K562 (cell line): ENCODE measurements around the gene PSAP. TPM values are rescaled to one million over a fixed set of nuclear protein-coding genes. Genes with fewer than 3 reads are reported as not detected.

Source experiments
- ATAC-seq: fragments of 200-7000 bp; cut with Tn5 transposase; 3 replicates; pipeline ENCODE4 v1.9.1; 2020; ENCODE audit warnings: moderate library complexity
- BruUV-seq: library from RNA; stranded (reverse); fragments of 400-500 nt; replicated peaks from 2 replicates; lab custom pipeline; 2021; lab: Mats Ljungman, UMichigan
- CTCF ChIA-PET: fragments of 300-600 bp; formaldehyde crosslinking; extraction: SDS; loops from one replicate; lab custom pipeline; 2021; ENCODE audit warnings: low intra/inter-chr PET ratio; lab: Yijun Ruan, JAX
- POLR2A ChIA-PET: fragments of 300-600, 350-650 bp; sonication (Branson Sonifier 250); formaldehyde crosslinking; extraction: SDS; loops from one replicate; lab custom pipeline; 2021; ENCODE audit warnings: antibody characterized with exemption, inconsistent platforms; lab: Yijun Ruan, JAX
- DNase-seq, 4 experiments: peaks; one replicate each; pipeline versions ENCODE4 v3.0.0 to v3.0.0-alpha.2; 2011 to 2018; ENCODE audit warnings: low spot score in 3 of 4, mixed read lengths in 3 of 4; ENCODE audit errors: extremely low read depth in 1 of 4
- FAIRE-seq: peaks from 2 replicates; lab custom pipeline; 2011; peaks lifted over from hg19 to GRCh38; lab: Jason Lieb, UNC
- H2AFZ ChIP-seq: 2 replicates; pipeline ENCODE4 v1.6.0; 2011; ENCODE audit warnings: low read depth, low read length, control low read depth, inconsistent platforms
- H3K27ac ChIP-seq: fragments of 200-600 bp; 3 replicates; pipeline ENCODE4 v1.8.0; 2011; ENCODE audit warnings: low read depth, mild to moderate bottlenecking, control low read depth, inconsistent platforms, low read length, moderate library complexity, mixed read lengths; ENCODE audit errors: extremely low read depth
- H3K27me3 ChIP-seq, 2 experiments: fragments of 300-600 bp in 1 of 2; 2 replicates in 1 of 2; 3 replicates in 1 of 2; pipeline versions ENCODE4 v1.6.0 to v1.8.0; 2011; ENCODE audit warnings: inconsistent platforms in 2 of 2, low read length in 2 of 2, mild to moderate bottlenecking in 1 of 2, mixed read lengths in 1 of 2, moderate library complexity in 1 of 2; ENCODE audit not compliant: control insufficient read depth in 2 of 2, insufficient read depth in 2 of 2
- H3K36me3 ChIP-seq: fragments of 300-600 bp; 3 replicates; pipeline ENCODE4 v1.8.0; 2011; ENCODE audit warnings: mild to moderate bottlenecking, low read length, inconsistent platforms; ENCODE audit not compliant: control insufficient read depth, insufficient read depth
- H3K4me1 ChIP-seq, 2 experiments: fragments of 200-600 bp in 1 of 2; replicated peaks in 1 of 2; 2 replicates in 1 of 2; 3 replicates in 1 of 2; pipeline versions ENCODE4 v1.5.1 to v1.8.0; 2011; ENCODE audit warnings: inconsistent platforms in 2 of 2, low read length in 2 of 2, mild to moderate bottlenecking in 1 of 2, mixed read lengths in 1 of 2, moderate library complexity in 1 of 2; ENCODE audit not compliant: control insufficient read depth in 2 of 2, insufficient read depth in 2 of 2
- H3K4me2 ChIP-seq: 2 replicates; pipeline ENCODE4 v1.6.1; 2011; ENCODE audit warnings: low read length, control low read depth, inconsistent platforms, mixed read lengths; ENCODE audit not compliant: insufficient read depth
- H3K4me3 ChIP-seq: fragments of 200-600 bp; sonication (generic), shearing (Covaris generic); 2 replicates; pipeline ENCODE4 v1.5.1; 2016; ENCODE audit warnings: control low read depth, inconsistent platforms
- H3K79me2 ChIP-seq: fragments of 200-600 bp; 3 replicates; pipeline ENCODE4 v1.8.0; 2011; ENCODE audit warnings: low read length, inconsistent platforms; ENCODE audit not compliant: control insufficient read depth, insufficient read depth
- H3K9ac ChIP-seq, 2 experiments: 2 replicates each; pipeline versions ENCODE4 v1.6.0 to v1.6.1; 2011; ENCODE audit warnings: low read depth in 2 of 2, low read length in 2 of 2, control low read depth in 1 of 2, inconsistent platforms in 1 of 2, mild to moderate bottlenecking in 1 of 2, mixed read lengths in 1 of 2; ENCODE audit not compliant: insufficient read depth in 1 of 2
- H3K9me1 ChIP-seq: one replicate; pipeline ENCODE4 v1.6.0; 2011; ENCODE audit warnings: inconsistent platforms, mild to moderate bottlenecking, low read length, moderate library complexity; ENCODE audit not compliant: control insufficient read depth, insufficient read depth
- H3K9me3 ChIP-seq: replicated peaks from 2 replicates; pipeline ENCODE4 v1.5.1; 2011; ENCODE audit warnings: low read depth, low read length, inconsistent platforms; ENCODE audit not compliant: control insufficient read depth, insufficient read depth
- H4K20me1 ChIP-seq: replicated peaks from 2 replicates; pipeline ENCODE4 v1.6.1; 2011; ENCODE audit warnings: low read length, inconsistent platforms, mixed read lengths; ENCODE audit not compliant: control insufficient read depth, insufficient read depth
- CTCF ChIP-seq, 3 experiments: IDR thresholded peaks in 2 of 3; conservative IDR thresholded peaks in 1 of 3; 2 replicates each; pipeline ENCODE4 v1.5.1; 2011 to 2012; ENCODE audit warnings: low read length in 3 of 3, mild to moderate bottlenecking in 3 of 3, control low read depth in 2 of 3, improper control_type of control experiment in 1 of 3, inconsistent platforms in 1 of 3, low read depth in 1 of 3, mixed read lengths in 1 of 3, moderate library complexity in 1 of 3; ENCODE audit not compliant: insufficient read depth in 2 of 3
- E2F1 ChIP-seq: sonication (generic); formaldehyde crosslinking; IDR thresholded peaks from 2 replicates; pipeline ENCODE4 v1.8.1; 2023; ENCODE audit warnings: mild to moderate bottlenecking, missing genetic modification reagents, moderate library complexity
- E2F4 ChIP-seq: sonication (generic); formaldehyde crosslinking; IDR thresholded peaks from 2 replicates; pipeline ENCODE4 v1.8.0; 2022; ENCODE audit warnings: mild to moderate bottlenecking, low read depth, missing genetic modification reagents
- LEF1 ChIP-seq: fragments of 450-650 bp; IDR thresholded peaks from 2 replicates; pipeline ENCODE4 v1.6.1; 2016; ENCODE audit warnings: mild to moderate bottlenecking
- POLR2A ChIP-seq: fragments of 450-650 bp; conservative IDR thresholded peaks from 2 replicates; pipeline ENCODE4 v1.6.1; 2016
- PPARD ChIP-seq: fragments of 250-450 bp; sonication (Bioruptor Pico); IDR thresholded peaks from 2 replicates; pipeline ENCODE4 v1.8.0; 2022; ENCODE audit warnings: inconsistent platforms, mild to moderate bottlenecking, moderate library complexity
- THRA ChIP-seq: fragments of 450-650 bp; IDR thresholded peaks from 2 replicates; pipeline ENCODE4 v1.6.1; 2017; ENCODE audit warnings: mild to moderate bottlenecking, moderate library complexity
- WGBS: fragments of 100-300 bp; shearing (Covaris generic); methylation state at CpG from one replicate; pipeline ENCODE4 v1.1.6; 2016; ENCODE audit warnings: low coverage, mixed read lengths; ENCODE audit not compliant: insufficient coverage; ENCODE audit errors: missing lambda C conversion rate; 5-methylcytosine and 5-hydroxymethylcytosine counted together
- in situ Hi-C: fragments of 300-500 bp; cut with MboI; formaldehyde crosslinking; loops from 4 replicates; pipeline ENCODE4 v1.15.0; 2018; ENCODE audit warnings: inconsistent platforms, mixed read lengths
- intact Hi-C: fragments of 100-400 bp; cut with micrococcal nuclease; formaldehyde crosslinking; loops from 2 replicates; pipeline ENCODE4 v1.14.2; 2022
- polyA plus RNA-seq, 8 experiments: library from polyadenylated mRNA; depleted of rRNA in 4 of 8; stranded (reverse) in 5 of 8; unstranded in 3 of 8; fragments of >200 nt; fragmentation: Nextera tagmentation in 2 of 8; fragmentation: Illumina TruSeq in 1 of 8; extraction: Ambion mirVana in 2 of 8; extraction: Trizol in 1 of 8; gene quantifications; 2 replicates each; pipeline versions ENCODE4 v1.2.1 to v1.2.3, GENCODE V29; 2011 to 2014; ENCODE audit warnings: inconsistent platforms in 1 of 8, missing spikeins in 1 of 8
- total RNA-seq, 7 experiments: library from RNA; depleted of rRNA in 6 of 7; stranded (reverse); fragments of >200 nt in 6 of 7; fragmentation: Illumina TruSeq in 2 of 7; extraction: Trizol in 2 of 7; gene quantifications; 2 replicates each; pipeline versions ENCODE4 v1.2.1 to v1.2.3, GENCODE V29; 2011 to 2021; ENCODE audit warnings: low replicate concordance in 1 of 7

Gene PSAP
- total and polyA plus RNA-seq, 9 of the 15 experiments (the other 6 are each of a cell fraction or from before 2014, with no cell fraction given), result 245 to 700 (median 429) TPM

GRCh38 chr10:71825217-71825616 is 25.8 kb downstream of the PSAP start (continued):
- TF ChIP-seq CTCF (IDR thresholded peaks at IDR 0.05 in 2 of 3, conservative IDR thresholded peaks at IDR 0.05 in 1 of 3; ENCODE audit: insufficient read depth in 2 of 3, low read depth in 1 of 3, low read length in 3 of 3) (peak; percentile 19 to 45 (median 39); a peak in 3 of 6 replicates), PPARD (CRISPR knock-in tag) (no peak)
- TF ChIP-seq, all 486 proteins: peak for 5

- TF ChIP-seq THRA (no peak), E2F1 (CRISPR knock-in tag) (no peak), E2F4 (CRISPR knock-in tag) (no peak), LEF1 (no peak), POLR2A (no peak)
- no peak overlapping the region for H2AFZ ChIP-seq
- H3K4me3 ChIP-seq, result no peak overlapping the region
- WGBS, result 96% methylated on average over 3 of the region's 3 CpGs
- H4K20me1 ChIP-seq, result peaks cover 8% of the 10 kb centered on the region; the same call in 1 of the 2 replicates
- H3K36me3 ChIP-seq, result peaks cover 96% of the 10 kb centered on the region
- no peaks in the 10 kb centered on the region for H3K4me1 ChIP-seq
- POLR2A ChIA-PET, result interaction anchor here (0.9 to 4.2 kb wide), 4 partner anchors 10 to 57 kb away, joined by 3 to 31 read pairs (median 6); partner anchors contain the start of gene PSAP
- intact Hi-C loops, result no loop called here
- no peak for ATAC-seq
- in situ Hi-C loops, result no loop called here
- CTCF ChIA-PET, result interaction anchor here (0.8 kb wide), 1 partner anchor 71 kb away, joined by 3 read pairs; no protein-coding TSS in a partner anchor
- H3K79me2 ChIP-seq, result no peaks in the 10 kb centered on the region
- DNase-seq, result no peak
- TSS peak; percentile 12 for BruUV-seq
- no peaks in the 10 kb centered on the region for H3K9me1 ChIP-seq
- H3K27me3 ChIP-seq, result no peaks in the 10 kb centered on the region
- no peak overlapping the region for H3K4me2 ChIP-seq
- FAIRE-seq, result no peak
- no peak overlapping the region for H3K27ac ChIP-seq
- H3K9ac ChIP-seq, result no peak overlapping the region
- H3K9me3 ChIP-seq, result no peaks in the 10 kb centered on the region
These were observed 26.7 kb downstream of the PSAP start for GRCh38 chr10:71824333-71824732.
